ENCODE data around the gene CALU.

The CALU gene

DNA sequence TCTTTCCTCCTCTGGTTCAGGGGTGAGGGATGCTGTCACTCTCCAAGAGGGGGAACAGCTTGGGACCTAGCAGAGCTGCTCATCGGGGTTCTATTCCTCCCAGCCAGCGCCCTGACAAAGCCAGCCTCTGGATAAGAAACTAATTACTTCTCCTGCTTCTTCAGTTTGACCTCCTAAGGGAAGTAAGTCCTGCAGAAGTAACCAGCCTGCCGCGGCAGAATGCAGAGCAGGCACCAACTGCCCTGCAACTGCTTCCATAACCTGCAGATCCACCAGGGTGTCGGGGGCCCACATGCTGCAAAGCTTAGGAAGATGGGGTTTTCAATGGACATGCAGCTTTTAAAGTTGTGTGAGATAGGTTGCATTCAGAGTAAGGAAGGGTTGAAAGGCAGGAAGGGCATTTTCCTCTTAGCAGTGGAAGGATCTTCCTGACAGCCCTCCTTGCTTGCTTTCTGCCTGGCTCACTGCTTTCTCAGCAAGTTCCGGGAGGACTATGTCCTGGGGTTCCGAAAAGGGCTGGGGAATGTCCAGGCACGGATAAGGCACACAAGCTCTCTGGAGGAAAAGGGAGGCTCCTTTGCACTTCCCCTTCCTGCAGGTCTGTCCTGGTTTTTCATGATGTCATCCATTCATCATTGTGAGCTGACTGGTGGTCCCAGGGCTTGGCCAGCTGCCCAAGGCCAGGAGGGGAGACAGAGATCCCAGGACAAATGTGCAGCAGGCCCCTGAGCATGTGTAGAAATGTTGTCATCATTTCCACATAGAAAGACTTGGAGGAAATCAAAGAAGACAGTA is 24.3 kb upstream of the CALU start:
- no peak overlapping the region for H3K4me2 ChIP-seq (ENCODE audit: insufficient read depth, low read length)
- H3K27ac ChIP-seq (ENCODE audit: low read length): no peak overlapping the region
- no peaks in the 10 kb centered on the region for H3K4me1 ChIP-seq (ENCODE audit: insufficient read depth, low read length)
- no peaks in the 10 kb centered on the region for H4K20me1 ChIP-seq (ENCODE audit: insufficient read depth, low read length)
- no peak overlapping the region for H3K4me3 ChIP-seq (ENCODE audit: low read depth in 1 of 2, low read length in 2 of 2)
- no peaks in the 10 kb centered on the region for H3K36me3 ChIP-seq (ENCODE audit: insufficient read depth, low read length)
- no peaks in the 10 kb centered on the region for H3K9me3 ChIP-seq (ENCODE audit: insufficient read depth, low read length, severe bottlenecking)
- TF ChIP-seq EZH2 (IDR thresholded peaks at IDR 0.05; ENCODE audit: borderline replicate concordance, low read depth, low read length, severe bottlenecking): no peak
- TF ChIP-seq, protein P1, sequence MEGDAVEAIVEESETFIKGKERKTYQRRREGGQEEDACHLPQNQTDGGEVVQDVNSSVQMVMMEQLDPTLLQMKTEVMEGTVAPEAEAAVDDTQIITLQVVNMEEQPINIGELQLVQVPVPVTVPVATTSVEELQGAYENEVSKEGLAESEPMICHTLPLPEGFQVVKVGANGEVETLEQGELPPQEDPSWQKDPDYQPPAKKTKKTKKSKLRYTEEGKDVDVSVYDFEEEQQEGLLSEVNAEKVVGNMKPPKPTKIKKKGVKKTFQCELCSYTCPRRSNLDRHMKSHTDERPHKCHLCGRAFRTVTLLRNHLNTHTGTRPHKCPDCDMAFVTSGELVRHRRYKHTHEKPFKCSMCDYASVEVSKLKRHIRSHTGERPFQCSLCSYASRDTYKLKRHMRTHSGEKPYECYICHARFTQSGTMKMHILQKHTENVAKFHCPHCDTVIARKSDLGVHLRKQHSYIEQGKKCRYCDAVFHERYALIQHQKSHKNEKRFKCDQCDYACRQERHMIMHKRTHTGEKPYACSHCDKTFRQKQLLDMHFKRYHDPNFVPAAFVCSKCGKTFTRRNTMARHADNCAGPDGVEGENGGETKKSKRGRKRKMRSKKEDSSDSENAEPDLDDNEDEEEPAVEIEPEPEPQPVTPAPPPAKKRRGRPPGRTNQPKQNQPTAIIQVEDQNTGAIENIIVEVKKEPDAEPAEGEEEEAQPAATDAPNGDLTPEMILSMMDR (IDR thresholded peaks at IDR 0.05; ENCODE audit: borderline replicate concordance, extremely low read depth, low read length, poor library complexity, severe bottlenecking): no peak
- H3K9ac ChIP-seq (ENCODE audit: low read depth, low read length): no peak overlapping the region
- ATAC-seq (ENCODE audit: insufficient read depth, low read depth) (no peak), DNase-seq (no peak)
- no peaks in the 10 kb centered on the region for H3K79me2 ChIP-seq (ENCODE audit: insufficient read depth, low read length)
- no peak overlapping the region for H2AFZ ChIP-seq (ENCODE audit: low read depth, low read length)
- no peaks in the 10 kb centered on the region for H3K27me3 ChIP-seq (ENCODE audit: insufficient read depth, low read length, poor library complexity)

DNA sequence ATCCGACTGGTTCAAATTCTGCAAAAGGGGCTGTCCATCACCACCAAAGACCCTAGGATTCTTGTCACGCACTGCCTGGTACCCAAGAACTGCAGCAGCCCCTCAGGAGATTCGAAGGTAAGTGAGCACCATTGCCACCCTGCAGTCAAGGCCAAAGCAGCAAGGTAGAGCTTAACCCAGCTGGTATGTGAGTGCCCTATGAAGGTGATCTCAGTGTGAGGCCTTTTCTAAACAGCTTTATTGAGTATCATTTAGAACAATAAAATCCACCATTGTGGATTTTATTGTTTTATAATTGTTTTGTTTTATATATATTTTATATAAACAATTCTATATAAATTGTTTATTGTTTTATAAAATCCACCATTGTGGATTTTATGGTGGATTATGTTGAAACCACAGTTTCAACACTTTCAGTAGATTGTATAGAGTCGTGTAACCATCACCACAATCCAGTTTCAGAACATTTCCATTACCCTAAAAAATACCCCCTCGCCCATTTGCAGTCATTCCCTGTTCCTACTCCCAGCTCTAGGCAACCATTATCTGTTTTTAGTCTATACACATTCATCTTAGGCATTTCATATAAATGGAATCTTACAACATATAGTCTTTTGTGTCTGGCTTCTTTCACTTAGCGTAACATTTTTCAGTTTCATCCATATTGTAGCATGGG is 20.1 kb upstream of the CALU start:
- H3K36me3 ChIP-seq (ENCODE audit: insufficient read depth, low read length): no peaks in the 10 kb centered on the region
- H3K9me3 ChIP-seq (ENCODE audit: insufficient read depth, low read length, severe bottlenecking): no peaks in the 10 kb centered on the region
- no peak overlapping the region for H3K27ac ChIP-seq (ENCODE audit: low read length)
- no peak for ATAC-seq (ENCODE audit: insufficient read depth, low read depth)
- H3K4me2 ChIP-seq (ENCODE audit: insufficient read depth, low read length): no peak overlapping the region
- H3K4me3 ChIP-seq (ENCODE audit: low read depth in 1 of 2, low read length in 2 of 2): no peak overlapping the region
- H2AFZ ChIP-seq (ENCODE audit: low read depth, low read length): no peak overlapping the region
- DNase-seq: no peak
- no peak overlapping the region for H3K9ac ChIP-seq (ENCODE audit: low read depth, low read length)
- no peaks in the 10 kb centered on the region for H3K4me1 ChIP-seq (ENCODE audit: insufficient read depth, low read length)
- H3K79me2 ChIP-seq (ENCODE audit: insufficient read depth, low read length): no peaks in the 10 kb centered on the region
- peaks cover 5% of the 10 kb centered on the region for H3K27me3 ChIP-seq (ENCODE audit: insufficient read depth, low read length, poor library complexity)
- TF ChIP-seq, protein P1 (IDR thresholded peaks at IDR 0.05; ENCODE audit: borderline replicate concordance, extremely low read depth, low read length, poor library complexity, severe bottlenecking): no peak
- no peaks in the 10 kb centered on the region for H4K20me1 ChIP-seq (ENCODE audit: insufficient read depth, low read length)

- Histone ChIP-seq H2AFZ (ENCODE audit: low read depth, low read length) (no peak overlapping the region), H3K4me1 (ENCODE audit: insufficient read depth, low read length) (no peaks in the 10 kb centered on the region), H3K79me2 (ENCODE audit: insufficient read depth, low read length) (no peaks in the 10 kb centered on the region)
These were observed 17.8 kb upstream of the CALU start for GRCh38 chr7:128721376-128721775.

More at GRCh38 chr7:128721376-128721775, 17.8 kb upstream of the CALU start:
- no peak for DNase-seq
- no peak for ATAC-seq (ENCODE audit: insufficient read depth, low read depth)
- TF ChIP-seq, protein P1 (IDR thresholded peaks at IDR 0.05; ENCODE audit: borderline replicate concordance, extremely low read depth, low read length, poor library complexity, severe bottlenecking): no peak
- TF ChIP-seq EZH2 (IDR thresholded peaks at IDR 0.05; ENCODE audit: borderline replicate concordance, low read depth, low read length, severe bottlenecking): no peak
- Histone ChIP-seq H3K9ac (ENCODE audit: low read depth, low read length) (no peak overlapping the region), H3K4me3 (ENCODE audit: low read depth in 1 of 2, low read length in 2 of 2) (no peak overlapping the region), H3K4me2 (ENCODE audit: insufficient read depth, low read length) (no peak overlapping the region), H3K36me3 (ENCODE audit: insufficient read depth, low read length) (no peaks in the 10 kb centered on the region), H3K27ac (ENCODE audit: low read length) (no peak overlapping the region), H3K27me3 (ENCODE audit: insufficient read depth, low read length, poor library complexity) (peaks cover 5% of the 10 kb centered on the region), H3K9me3 (ENCODE audit: insufficient read depth, low read length, severe bottlenecking) (no peaks in the 10 kb centered on the region), H4K20me1 (ENCODE audit: insufficient read depth, low read length) (no peaks in the 10 kb centered on the region)
